IMR-90 (cell line): ENCODE measurements around the gene RASSF5. TPM values are rescaled to one million over a fixed set of nuclear protein-coding genes. Genes with fewer than 3 reads are reported as not detected.

Experiments
- ATAC-seq: fragments of 200-7000 bp; cut with Tn5 transposase; 2 replicates; pipeline ENCODE4 v1.9.1; 2020; ENCODE audit warnings: low read depth, mild to moderate bottlenecking, moderate library complexity
- BruUV-seq: library from RNA; stranded (reverse); fragments of 400-500 nt; replicated peaks from 2 replicates; lab custom pipeline; 2021; lab: Mats Ljungman, UMichigan
- CTCF ChIA-PET: fragments of 300-600 bp; formaldehyde crosslinking; extraction: SDS; loops from one replicate; lab custom pipeline; 2021; ENCODE audit warnings: antibody characterized with exemption; lab: Yijun Ruan, JAX
- POLR2A ChIA-PET: fragments of 300-600 bp; sonication (Branson Sonifier 250); formaldehyde crosslinking; loops from one replicate; lab custom pipeline; 2022; ENCODE audit warnings: antibody characterized with exemption; ENCODE audit not compliant: unreplicated experiment; lab: Charles Lee
- DNase-seq: peaks from one replicate; pipeline ENCODE4 v3.0.0; 2013
- H2AFZ ChIP-seq: replicated peaks from 2 replicates; pipeline ENCODE3; 2013; ENCODE audit warnings: low read length, mild to moderate bottlenecking; ENCODE audit not compliant: poor library complexity
- H2AK5ac ChIP-seq: 2 replicates; pipeline ENCODE4 v1.6.1; 2013; ENCODE audit warnings: low read depth, low read length, inconsistent platforms
- H2AK9ac ChIP-seq: replicated peaks from 2 replicates; pipeline ENCODE3; 2013; ENCODE audit warnings: mild to moderate bottlenecking, low read depth, low read length, moderate library complexity; ENCODE audit not compliant: poor library complexity
- H2BK120ac ChIP-seq: 2 replicates; pipeline ENCODE4 v1.6.1; 2013; ENCODE audit warnings: low read depth, low read length, inconsistent platforms
- H2BK15ac ChIP-seq: 3 replicates; pipeline ENCODE4 v1.6.1; 2013; ENCODE audit warnings: low read depth, low read length, inconsistent platforms
- H2BK20ac ChIP-seq: 2 replicates; pipeline ENCODE4 v1.6.1; 2013; ENCODE audit warnings: low read depth, mild to moderate bottlenecking, inconsistent platforms, low read length, moderate library complexity
- H2BK5ac ChIP-seq: 2 replicates; pipeline ENCODE4 v1.6.1; 2013; ENCODE audit warnings: mild to moderate bottlenecking, low read depth, low read length, inconsistent platforms; ENCODE audit not compliant: poor library complexity, severe bottlenecking
- H3K14ac ChIP-seq: replicated peaks from 2 replicates; pipeline ENCODE4 v1.6.1; 2013; ENCODE audit warnings: low read depth, low read length, inconsistent platforms
- H3K18ac ChIP-seq: 2 replicates; pipeline ENCODE4 v1.6.1; 2013; ENCODE audit warnings: low read depth, low read length, control low read depth
- H3K23ac ChIP-seq: 2 replicates; pipeline ENCODE4 v1.6.1; 2013; ENCODE audit warnings: low read depth, low read length, inconsistent platforms
- H3K27ac ChIP-seq: 2 replicates; pipeline ENCODE4 v1.5.1; 2013; ENCODE audit warnings: mild to moderate bottlenecking, control low read depth, low read length; ENCODE audit not compliant: insufficient read depth
- H3K27me3 ChIP-seq: 2 replicates; pipeline ENCODE4 v1.6.1; 2013; ENCODE audit warnings: low read length; ENCODE audit not compliant: control insufficient read depth, insufficient read depth
- H3K36me3 ChIP-seq: 2 replicates; pipeline ENCODE4 v1.6.1; 2013; ENCODE audit warnings: low read length, mixed read lengths; ENCODE audit not compliant: control insufficient read depth, insufficient read depth
- H3K4ac ChIP-seq: 2 replicates; pipeline ENCODE4 v1.6.1; 2013; ENCODE audit warnings: low read depth, low read length, inconsistent platforms
- H3K4me1 ChIP-seq: 2 replicates; pipeline ENCODE4 v1.6.1; 2013; ENCODE audit warnings: low read length, mixed read lengths; ENCODE audit not compliant: control insufficient read depth, insufficient read depth
- H3K4me2 ChIP-seq: 2 replicates; pipeline ENCODE4 v1.6.1; 2013; ENCODE audit warnings: low read depth, mild to moderate bottlenecking, control low read depth, low read length, moderate library complexity
- H3K4me3 ChIP-seq: 2 replicates; pipeline ENCODE4 v1.5.1; 2013; ENCODE audit warnings: low read depth, mild to moderate bottlenecking, control low read depth, low read length, moderate library complexity; ENCODE audit not compliant: insufficient read depth
- H3K56ac ChIP-seq: 2 replicates; pipeline ENCODE4 v1.6.1; 2013; ENCODE audit warnings: low read length, inconsistent platforms; ENCODE audit not compliant: insufficient read depth; ENCODE audit errors: extremely low read depth
- H3K79me1 ChIP-seq, 2 experiments: 2 replicates each; pipeline ENCODE4 v1.6.1; 2013; ENCODE audit warnings: low read length in 2 of 2, inconsistent platforms in 1 of 2, low read depth in 1 of 2
- H3K9ac ChIP-seq: 2 replicates; pipeline ENCODE4 v1.6.1; 2013; ENCODE audit warnings: low read depth, low read length, control low read depth
- H3K9me1 ChIP-seq: 2 replicates; pipeline ENCODE4 v1.6.1; 2013; ENCODE audit warnings: low read length, inconsistent platforms; ENCODE audit not compliant: insufficient read depth
- H3K9me3 ChIP-seq: 2 replicates; pipeline ENCODE4 v1.6.1; 2013; ENCODE audit warnings: low read length; ENCODE audit not compliant: control insufficient read depth, insufficient read depth
- H4K20me1 ChIP-seq: 2 replicates; pipeline ENCODE4 v1.6.1; 2013; ENCODE audit warnings: low read length, inconsistent platforms; ENCODE audit not compliant: insufficient read depth
- H4K5ac ChIP-seq: 2 replicates; pipeline ENCODE4 v1.6.1; 2013; ENCODE audit warnings: mild to moderate bottlenecking, low read depth, low read length, control low read depth
- H4K8ac ChIP-seq, 2 experiments: 2 replicates each; pipeline ENCODE4 v1.6.1; 2013; ENCODE audit warnings: low read depth in 2 of 2, low read length in 2 of 2, control low read depth in 1 of 2, inconsistent platforms in 1 of 2
- H4K91ac ChIP-seq: 2 replicates; pipeline ENCODE4 v1.6.1; 2013; ENCODE audit warnings: low read depth, low read length, inconsistent platforms; ENCODE audit not compliant: insufficient read depth
- CEBPB ChIP-seq: IDR thresholded peaks from 2 replicates; pipeline ENCODE4 v1.6.1; 2012; ENCODE audit warnings: low read depth, low read length, improper control_type of control experiment
- CTCF ChIP-seq: conservative IDR thresholded peaks from 2 replicates; pipeline ENCODE4 v1.5.1; 2012; ENCODE audit warnings: mild to moderate bottlenecking, low read depth, low read length, improper control_type of control experiment
- WGBS, 2 experiments: methylation state at CpG; one replicate each; pipeline versions ENCODE4 v1.1.5 to v1.1.7; 2013; ENCODE audit warnings: missing lambda C conversion rate in 2 of 2; ENCODE audit not compliant: insufficient read length in 1 of 2; ENCODE audit errors: extremely low coverage in 2 of 2; 5-methylcytosine and 5-hydroxymethylcytosine counted together
- dilution Hi-C: fragments of 300-500 bp; cut with HindIII; formaldehyde crosslinking; loops from one replicate; pipeline ENCODE4 v1.14.3; 2018; ENCODE audit warnings: low sequenced_read_pairs; ENCODE audit not compliant: unreplicated experiment
- in situ Hi-C: fragments of 300-500 bp; cut with MboI; formaldehyde crosslinking; loops from 3 replicates; pipeline ENCODE4 v1.14.3; 2019; ENCODE audit warnings: low sequenced_read_pairs, inconsistent platforms, mixed read lengths
- intact Hi-C: fragments of 100-400 bp; cut with micrococcal nuclease; formaldehyde crosslinking; loops from 2 replicates; pipeline ENCODE4 v1.10.0; 2022
- polyA plus RNA-seq, 3 experiments: library from polyadenylated mRNA; depleted of rRNA; stranded (reverse); fragments of >200 nt; gene quantifications; 2 replicates each; pipeline ENCODE4 v1.2.3, GENCODE V29; 2012; ENCODE audit warnings: low replicate concordance in 1 of 3
- total RNA-seq: library from RNA; depleted of rRNA; stranded (reverse); fragments of >200 nt; gene quantifications from 2 replicates; pipeline ENCODE4 v1.2.3, GENCODE V29; 2012

RASSF5 gene
- total and polyA plus RNA-seq, 2 of the 4 experiments (the other 2 are of a cell fraction), result 0.18 to 1.1 TPM

DNA sequence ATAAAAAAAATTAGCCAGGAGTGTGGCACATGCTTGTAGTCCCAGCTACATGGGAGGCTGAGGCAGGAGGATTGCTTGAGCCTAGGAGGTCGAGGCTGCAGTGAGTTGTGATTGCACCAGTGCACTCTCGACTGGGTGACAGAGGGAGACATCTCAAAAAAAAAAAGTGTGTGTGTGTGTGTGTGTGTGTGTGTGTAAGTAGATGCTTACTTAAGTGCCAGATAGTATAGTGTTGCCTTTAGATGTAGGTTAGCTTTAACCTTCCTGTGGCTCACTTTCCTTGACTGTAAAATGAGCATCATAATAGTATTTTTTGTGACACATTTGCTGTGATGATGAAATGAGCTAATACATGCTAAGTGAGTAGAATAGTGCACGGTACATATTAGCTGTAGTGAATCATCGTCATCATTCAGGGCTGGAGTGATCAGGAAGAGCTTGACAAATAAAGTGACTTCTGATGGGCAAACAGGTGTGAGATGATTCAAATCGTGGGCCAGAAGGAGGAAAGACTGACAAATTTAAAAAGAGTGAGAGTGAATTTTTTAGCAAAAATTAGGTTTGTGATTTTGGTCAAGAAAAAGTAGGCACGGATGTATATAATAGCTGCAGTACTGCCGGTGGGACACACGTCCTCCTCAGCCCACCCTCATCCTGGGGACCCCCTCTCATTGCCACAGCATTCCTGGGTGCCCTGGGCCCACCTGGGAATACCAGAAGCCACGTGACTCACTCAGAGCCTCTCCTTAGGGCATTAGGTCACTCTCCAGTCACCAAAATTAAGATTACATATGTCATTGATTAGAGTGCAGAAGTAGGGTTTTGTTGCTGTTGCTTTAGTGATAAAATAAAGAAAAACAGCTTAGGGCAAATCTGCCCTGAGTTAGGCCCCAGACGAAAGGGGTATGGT lies 71.0 kb downstream of the RASSF5 start:
- no peak overlapping the region for H4K8ac ChIP-seq
- no peak overlapping the region for H4K5ac ChIP-seq
- DNase-seq (peak; percentile 51), ATAC-seq (no peak)
- no peaks in the 10 kb centered on the region for H3K9me3 ChIP-seq
- H2BK120ac ChIP-seq, result no peak overlapping the region
- H3K27me3 ChIP-seq, result no peaks in the 10 kb centered on the region
- peaks cover 5% of the 10 kb centered on the region; the same call in 1 of the 2 replicates for H3K9me1 ChIP-seq
- ChIA-PET POLR2A (no interaction called here), CTCF (interaction anchor here (0.6 to 1.4 kb wide), 2 partner anchors 31 to 33 kb away, joined by 3 to 6 read pairs; no protein-coding TSS in a partner anchor)
- no peak overlapping the region for H3K14ac ChIP-seq
- no peak overlapping the region for H2BK20ac ChIP-seq
- no peak overlapping the region for H3K4me3 ChIP-seq
- H3K23ac ChIP-seq, result no peak overlapping the region
- H3K4ac ChIP-seq, result no peak overlapping the region
- no peaks in the 10 kb centered on the region for H3K79me1 ChIP-seq
- no peak overlapping the region for H3K18ac ChIP-seq
- no peak overlapping the region for H3K4me2 ChIP-seq
- 75% methylated on average over 2 of the region's 10 CpGs; no CpG with 5 or more reads in 1 of the 2 experiments for WGBS, 2 experiments
- no peak overlapping the region for H3K27ac ChIP-seq
- in situ Hi-C loops, result no loop called here
- no peak overlapping the region for H3K9ac ChIP-seq
- no TSS peak for BruUV-seq
- no peak overlapping the region for H2BK15ac ChIP-seq
- dilution Hi-C loops, result no loop called here
- no peak overlapping the region for H4K91ac ChIP-seq
- no peak overlapping the region for H3K56ac ChIP-seq
- no peak overlapping the region for H2AK5ac ChIP-seq
- no peak overlapping the region for H2AK9ac ChIP-seq
- no peak overlapping the region for H2AFZ ChIP-seq
- TF ChIP-seq CEBPB (peak; percentile 64), CTCF (no peak)
- intact Hi-C loops, result no loop called here
- no peak overlapping the region for H2BK5ac ChIP-seq
- no peaks in the 10 kb centered on the region for H3K36me3 ChIP-seq
- peaks cover 4% of the 10 kb centered on the region; the same call in 1 of the 2 replicates for H3K4me1 ChIP-seq
- H4K20me1 ChIP-seq, result no peaks in the 10 kb centered on the region
